Fibroblast of skin of right quadriceps (primary cell): Measurements from ENCODE around the gene GRIN2C.

ENCODE experiments used
- DNase-seq: peaks from one replicate; pipeline ENCODE4 v3.0.0-alpha.2; 2013

Gene GRIN2C

DNA sequence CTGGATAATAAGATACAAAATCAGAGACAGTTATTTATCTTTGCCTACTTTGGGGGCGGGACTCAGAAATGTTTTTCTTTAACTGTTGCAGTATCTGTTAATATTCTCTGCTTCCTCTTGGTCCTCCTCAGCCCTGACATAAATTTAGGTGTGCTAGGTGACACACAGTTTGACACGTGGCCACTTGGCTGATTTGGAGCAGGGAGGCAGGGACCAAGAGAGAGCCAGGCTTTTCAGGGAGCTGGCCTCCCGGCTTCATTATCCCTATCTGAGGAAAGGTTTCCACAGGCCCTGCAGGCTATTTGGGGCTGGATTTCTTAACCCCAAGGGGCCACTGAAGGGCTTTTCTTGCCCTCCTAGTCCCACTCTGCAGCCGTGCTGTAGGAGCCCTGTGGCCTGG, 63.5 kb downstream of the GRIN2C start:
- DNase-seq: no peak

DNA sequence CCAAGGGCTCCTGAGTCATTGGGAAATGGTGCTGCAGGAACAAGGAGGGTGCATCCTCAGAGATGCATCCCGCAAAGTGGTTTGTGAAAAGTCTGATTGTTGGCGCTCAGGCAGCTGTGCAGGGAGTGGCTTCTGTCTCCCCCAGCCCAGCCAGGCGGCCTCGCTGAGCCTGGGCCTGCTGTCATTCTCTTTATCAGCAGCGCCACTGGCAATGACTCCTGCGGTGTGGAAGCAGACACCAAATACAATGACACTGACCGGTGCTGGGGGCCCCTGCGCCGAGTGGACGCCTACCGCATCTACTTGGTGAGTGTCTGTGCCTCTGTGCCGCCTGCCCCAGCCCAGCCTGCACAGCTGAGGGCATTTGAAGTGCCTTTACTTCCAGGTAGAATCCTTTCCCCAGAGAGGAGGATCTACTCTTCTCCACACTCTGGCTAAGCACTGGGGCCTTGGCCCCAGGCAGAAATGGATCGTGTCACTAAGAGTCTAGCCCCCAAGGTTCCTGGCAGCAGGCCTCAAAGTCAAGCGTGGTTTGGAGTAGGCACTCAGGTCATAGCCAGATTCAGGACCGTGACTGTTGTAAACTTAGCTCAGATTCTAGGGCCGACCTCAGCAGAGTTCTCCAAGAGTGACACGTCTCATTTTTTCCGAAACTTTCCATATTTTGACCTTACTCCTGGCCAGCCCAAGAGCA, 64.2 kb downstream of the GRIN2C start:
- no peak for DNase-seq

DNA sequence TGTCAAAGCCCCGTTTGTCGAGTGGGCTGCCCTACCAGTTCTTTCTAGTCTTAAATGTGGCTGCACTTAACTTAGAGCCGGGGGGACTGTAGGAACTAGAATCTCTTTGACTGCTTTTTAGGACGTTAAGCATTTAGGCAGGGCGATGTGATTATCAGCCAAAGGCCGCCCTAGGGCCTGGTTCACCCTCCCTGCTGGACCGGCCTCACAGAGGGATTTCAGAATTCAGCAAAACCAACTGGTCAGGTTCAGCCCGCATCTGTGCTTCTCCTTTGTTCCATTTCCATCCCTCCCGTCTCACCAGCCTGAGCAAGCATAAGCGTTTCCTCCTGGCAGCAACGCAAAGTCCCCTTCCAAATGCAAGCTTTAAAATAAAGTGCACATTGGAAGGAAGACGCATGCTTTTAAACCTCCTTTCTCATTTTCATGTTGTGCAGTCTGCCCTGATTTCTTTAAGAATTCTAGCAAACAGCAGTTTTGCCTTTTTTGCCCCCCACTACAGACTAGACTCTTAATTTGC, 67.0 kb downstream of the GRIN2C start:
- no peak for DNase-seq
